Epidermal melanocyte (primary cell): ENCODE data around the gene DUSP3.
"Not testable (repeated sequence)": the region's sequence is repeated elsewhere in the genome, so short reads cannot be mapped to it uniquely, and the experiment has no call there.

Experiments used
- DNase-seq: peaks from one replicate; pipeline ENCODE4 v3.0.0; 2011; ENCODE audit warnings: low spot score; ENCODE audit not compliant: insufficient read length

DUSP3 gene

DNA sequence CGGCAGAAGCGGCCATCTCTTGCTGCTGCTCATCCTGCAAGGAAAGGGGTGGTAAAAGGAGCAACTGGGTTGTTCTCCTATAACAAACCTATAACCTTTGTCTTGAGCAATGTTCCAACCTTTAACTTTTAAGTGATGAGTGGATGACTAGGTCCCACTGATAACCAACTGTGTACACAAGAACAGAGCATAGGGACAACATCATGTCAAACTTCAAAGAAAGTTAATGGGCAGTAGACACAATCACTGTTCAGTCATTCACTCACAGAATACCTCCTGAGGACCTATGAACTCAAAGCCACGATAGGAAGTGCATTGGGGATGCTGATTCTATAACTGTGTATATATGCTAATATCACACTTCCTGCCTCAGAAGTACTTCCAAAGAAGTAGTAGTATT, 23.1 kb upstream of the DUSP3 start:
- DNase-seq, result no peak

DNA sequence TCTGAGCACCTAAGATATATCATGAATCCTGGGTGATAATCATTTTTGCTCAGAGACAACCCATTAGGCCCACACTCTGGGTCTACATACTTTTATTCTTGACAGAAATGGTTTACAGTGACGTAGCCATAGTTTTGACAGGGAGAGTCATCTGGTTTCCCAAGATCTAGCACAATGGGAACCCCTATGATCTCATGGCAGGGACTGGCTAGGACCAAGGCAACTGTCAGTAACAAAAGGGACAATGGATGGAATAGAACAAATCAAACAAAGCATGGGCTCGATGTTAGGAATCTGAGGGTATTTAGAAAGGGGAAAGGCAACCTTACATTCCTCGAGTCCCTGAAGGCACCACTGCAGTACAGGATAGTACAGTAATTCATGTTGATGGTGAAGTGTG, 22.0 kb upstream of the DUSP3 start:
- DNase-seq, result no peak

DNA sequence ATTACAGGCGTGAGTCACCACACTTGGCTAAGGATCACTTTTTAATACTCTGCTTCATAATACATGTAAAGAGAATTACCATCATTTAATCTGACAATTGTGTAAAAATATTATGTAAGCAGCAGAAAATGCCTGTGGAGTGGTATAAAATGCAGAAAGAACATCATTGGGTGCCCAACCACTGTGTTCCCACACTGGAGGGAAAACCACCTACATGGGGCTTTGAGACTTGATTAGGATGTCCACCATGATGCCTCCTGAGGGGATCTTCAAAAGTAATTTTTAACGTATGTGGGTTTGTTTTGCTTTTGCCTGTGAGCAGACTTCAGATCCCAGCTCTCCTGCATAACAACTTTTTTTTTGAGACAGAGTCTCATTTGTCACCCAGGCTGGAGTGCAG, 20.3 kb upstream of the DUSP3 start:
- DNase-seq, result no peak

DNA sequence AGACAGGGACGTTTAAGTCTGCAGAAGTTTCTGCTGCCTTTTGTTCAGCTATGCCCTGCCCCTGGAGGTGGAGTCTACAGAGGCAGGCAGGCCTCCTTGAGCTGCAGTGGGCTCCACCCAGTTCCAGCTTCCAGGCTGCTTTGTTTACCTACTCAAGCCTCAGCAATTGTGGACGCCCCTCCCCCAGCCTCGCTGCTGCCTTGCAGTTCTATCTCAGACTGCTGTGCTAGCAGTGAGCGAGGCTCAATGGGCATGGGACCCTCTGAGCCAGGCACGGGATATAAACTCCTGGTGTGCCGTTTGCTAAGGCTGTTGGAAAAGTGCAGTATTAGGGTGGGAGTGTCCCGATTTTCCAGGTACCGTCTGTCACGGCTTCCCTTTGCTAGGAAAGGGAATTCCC, 19.2 kb upstream of the DUSP3 start:
- DNase-seq, result not testable (repeated sequence)

DNA sequence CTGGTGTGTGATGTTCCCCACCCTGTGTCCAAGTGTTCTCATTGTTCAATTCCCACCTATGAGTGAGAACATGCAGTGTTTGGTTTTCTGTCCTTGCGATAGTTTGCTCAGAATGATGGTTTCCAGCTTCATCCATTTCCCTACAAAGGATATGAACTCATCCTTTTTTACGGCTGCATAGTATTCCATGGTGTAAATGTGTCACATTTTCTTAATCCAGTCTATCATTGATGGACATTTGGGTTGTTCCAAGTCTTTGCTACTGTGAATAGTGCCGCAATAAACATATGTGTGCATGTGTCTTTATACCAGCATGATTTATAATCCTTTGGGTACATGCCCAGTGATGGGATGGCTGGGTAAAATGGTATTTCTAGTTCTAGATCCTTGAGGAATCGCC, 13.9 kb upstream of the DUSP3 start:
- not testable (repeated sequence) for DNase-seq

DNA sequence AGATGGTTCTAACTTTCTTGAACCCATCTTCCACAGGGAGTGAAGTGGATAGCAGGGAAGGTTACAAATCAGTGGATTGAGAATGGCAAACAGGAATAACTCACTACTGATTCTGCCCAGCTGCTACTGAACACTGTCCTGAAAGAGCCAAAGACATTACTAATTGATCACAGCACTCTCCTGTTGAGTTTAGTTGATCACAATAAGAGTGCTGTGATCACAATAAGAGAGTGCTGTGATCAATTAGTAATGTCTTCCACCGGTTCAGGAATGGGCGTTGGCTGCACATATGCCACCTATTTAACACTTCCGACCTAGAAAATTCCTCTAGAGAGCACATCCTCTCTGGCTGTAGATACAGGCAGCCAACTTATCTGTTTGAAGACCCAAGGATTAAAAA, 12.8 kb upstream of the DUSP3 start:
- peak; percentile 45 for DNase-seq

DNA sequence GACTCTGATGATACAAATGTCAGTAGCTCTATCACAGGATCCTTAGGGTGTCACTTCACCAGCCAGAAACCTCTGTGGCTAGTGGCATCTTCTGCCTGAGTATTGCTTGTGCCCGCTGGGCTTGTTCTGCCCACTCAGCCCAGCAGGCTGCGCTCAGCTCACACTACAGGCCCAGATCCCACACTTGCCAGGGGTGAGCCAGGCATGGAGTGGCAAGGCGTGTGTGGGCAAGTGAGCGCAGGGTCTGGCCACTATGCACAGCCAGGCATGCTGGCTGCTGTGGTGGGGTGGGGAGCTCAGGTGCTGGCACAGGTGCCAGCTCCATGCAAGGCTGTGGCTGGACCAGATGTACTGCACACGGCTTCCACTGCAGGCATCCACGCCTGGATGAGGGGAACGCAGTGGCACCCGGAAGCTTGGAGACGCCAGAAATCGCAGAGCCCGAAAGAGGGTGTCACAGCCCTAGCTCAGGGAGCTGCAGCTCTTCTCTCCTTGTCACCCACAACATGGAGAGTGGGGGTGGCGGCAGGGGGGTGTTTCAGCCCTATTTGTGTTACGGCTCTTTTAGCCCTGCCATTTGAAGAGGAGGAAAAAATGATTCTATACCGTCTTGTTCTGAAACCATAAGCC, 11.6 kb upstream of the DUSP3 start:
- DNase-seq, result no peak

DNA sequence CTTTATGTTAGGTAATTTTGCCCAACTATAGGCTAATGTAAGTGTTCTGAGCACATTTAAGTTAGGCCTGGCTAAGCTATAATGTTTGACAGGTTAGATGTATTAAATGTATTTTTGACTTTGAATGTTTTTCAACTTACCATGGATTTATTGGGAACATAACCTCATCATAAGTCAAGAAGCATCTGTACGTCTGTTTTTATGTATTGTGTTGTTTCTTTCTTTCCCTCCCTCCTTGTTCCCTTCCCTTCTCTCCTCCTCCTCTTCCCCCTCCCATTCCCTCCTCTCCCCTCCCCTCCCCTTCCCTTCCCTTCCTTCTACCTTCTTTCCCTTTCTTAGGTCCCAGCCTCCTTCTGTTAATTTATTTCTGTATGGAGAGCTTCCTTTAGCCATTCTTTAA, 10.7 kb upstream of the DUSP3 start:
- no peak for DNase-seq

DNA sequence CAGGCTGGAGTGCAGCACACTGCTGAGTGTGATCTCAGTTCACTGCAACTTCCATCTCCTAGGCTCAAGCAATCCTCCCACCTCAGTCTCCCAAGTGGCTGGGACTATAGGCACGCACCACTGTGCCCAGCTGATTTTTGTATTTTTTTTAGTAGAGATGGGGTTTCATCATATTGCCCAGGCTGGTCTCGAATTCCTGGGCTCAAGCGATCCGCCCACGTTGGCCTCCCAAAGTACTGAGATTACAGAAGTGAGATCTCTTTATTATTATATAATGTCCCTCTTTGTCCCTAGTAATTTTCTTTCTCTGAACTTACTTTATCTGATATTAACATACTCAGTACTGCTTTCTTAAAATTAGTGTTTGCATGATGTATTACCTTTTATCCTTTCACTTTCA, 9.8 kb upstream of the DUSP3 start:
- DNase-seq, result no peak

DNA sequence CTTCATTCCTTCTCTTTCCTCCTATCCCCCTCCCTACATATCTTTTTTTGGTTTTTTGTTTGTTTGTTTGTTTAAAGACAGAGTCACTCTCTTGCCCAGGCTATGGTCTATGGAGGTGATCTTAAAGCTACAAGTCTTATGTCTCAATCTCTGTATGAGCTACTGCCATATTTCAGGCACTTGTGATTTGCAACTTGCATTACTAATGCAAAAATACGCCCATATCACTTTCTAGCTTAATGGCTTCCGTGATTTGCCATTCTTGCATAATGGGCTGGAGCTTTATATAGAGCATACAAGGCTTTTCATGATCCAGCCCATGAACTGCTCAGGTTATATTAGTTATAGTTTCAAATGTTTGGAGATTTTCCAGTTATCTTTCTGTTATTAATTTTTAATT, 9.0 kb upstream of the DUSP3 start:
- no peak for DNase-seq

DNA sequence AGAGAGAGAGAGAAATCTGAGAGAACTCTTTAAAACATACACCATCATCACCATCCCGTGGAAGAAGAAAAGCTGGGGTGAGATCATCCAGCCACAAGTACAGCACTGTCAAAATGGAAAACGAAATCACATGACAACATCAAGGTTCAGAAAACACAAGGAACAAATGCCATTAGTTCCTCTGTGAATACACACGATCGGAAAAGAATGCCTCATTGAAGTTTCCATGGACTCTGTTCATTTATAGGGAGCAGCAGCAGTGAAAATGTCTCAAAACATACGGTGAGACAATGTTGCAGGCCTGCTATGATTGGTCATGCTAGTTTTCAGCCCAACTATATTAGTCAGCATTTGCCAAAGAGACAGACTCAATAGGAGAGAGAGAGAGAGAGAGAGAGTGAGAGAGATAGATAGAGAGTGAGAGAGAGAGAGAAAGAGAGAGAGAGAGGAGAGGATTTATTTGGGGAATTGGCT, 5.9 kb upstream of the DUSP3 start:
- DNase-seq, result no peak

DNA sequence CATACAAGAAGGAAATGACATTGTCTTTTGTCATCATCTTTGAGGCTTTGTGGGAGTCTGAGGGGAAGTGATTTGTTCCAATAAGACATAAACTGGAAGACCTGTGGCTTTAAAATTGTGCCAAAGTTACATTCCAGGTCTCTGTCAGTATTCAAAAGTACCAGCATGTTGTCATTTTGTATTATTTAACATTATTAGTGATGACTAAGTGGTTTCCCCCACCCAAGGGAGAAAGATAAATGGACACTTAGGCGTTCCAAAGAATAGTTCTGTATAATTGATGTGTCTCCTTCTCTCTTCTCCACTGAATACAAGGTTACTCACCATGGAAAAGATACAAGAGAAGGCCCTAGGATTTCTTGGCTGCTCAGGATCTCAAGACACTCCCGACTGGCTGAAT, 5.3 kb upstream of the DUSP3 start:
- DNase-seq, result no peak

DNA sequence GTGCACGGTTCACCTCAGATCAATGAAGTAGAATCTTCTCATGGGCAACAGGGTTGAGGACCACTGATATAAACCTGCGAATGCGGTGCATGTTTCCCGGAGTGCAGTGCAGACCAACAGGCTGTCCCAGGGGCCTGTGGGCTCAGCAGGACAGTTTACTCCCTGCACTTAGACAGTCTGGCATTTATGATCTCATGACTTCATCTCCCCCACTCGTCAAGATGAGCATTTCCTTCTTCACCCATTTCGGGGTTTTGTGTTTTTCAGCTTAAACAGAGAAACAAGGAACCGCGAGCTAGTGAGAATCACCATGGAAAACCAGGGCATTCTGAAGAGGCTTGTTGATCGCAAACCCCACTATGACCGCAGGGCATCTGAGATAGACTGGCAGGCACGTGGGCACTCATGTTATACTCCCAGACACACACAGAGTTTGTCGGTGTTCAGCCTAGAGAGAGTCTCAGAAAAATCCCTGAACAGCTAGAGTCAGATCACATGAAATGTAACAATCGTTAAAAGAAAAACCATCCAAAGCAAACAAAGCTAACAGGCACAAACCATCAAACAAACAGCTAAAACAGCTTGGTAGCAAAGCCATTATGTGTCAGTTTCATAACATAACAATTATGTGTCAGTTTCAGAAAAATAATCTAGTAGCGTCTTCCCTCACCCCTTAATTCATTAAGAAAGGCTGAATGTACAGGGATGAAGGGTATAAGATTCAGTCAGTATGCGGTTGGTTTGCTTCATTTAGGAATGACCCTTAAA, 4.3 kb upstream of the DUSP3 start:
- peak; percentile 52 for DNase-seq

DNA sequence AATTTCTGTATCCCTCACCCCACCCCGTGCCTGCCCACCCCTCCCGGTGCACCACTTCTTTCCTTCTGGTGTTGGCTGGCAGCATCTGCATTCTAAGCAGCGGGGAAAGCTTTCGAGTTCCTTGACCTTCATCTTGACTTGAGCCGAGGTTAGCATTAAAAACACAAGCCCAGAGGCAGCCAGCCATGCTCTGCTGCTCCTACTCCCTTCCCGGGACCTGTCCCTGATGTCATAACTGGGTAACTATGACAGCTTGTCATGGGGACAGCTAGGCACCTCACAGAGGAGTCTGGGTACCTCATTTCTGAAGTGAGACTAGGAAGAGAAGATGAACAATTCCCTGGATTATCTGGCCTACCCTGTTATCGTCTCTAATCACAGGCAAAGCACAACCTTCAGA, 1.4 kb upstream of the DUSP3 start, which contains the start of gene CFAP97D1:
Gene CFAP97D1 (plus strand): TSS at position 301 of the 400 bp plus-strand sequence. CDS start 28 bp downstream, at position 329.
- DNase-seq, result no peak

DNA sequence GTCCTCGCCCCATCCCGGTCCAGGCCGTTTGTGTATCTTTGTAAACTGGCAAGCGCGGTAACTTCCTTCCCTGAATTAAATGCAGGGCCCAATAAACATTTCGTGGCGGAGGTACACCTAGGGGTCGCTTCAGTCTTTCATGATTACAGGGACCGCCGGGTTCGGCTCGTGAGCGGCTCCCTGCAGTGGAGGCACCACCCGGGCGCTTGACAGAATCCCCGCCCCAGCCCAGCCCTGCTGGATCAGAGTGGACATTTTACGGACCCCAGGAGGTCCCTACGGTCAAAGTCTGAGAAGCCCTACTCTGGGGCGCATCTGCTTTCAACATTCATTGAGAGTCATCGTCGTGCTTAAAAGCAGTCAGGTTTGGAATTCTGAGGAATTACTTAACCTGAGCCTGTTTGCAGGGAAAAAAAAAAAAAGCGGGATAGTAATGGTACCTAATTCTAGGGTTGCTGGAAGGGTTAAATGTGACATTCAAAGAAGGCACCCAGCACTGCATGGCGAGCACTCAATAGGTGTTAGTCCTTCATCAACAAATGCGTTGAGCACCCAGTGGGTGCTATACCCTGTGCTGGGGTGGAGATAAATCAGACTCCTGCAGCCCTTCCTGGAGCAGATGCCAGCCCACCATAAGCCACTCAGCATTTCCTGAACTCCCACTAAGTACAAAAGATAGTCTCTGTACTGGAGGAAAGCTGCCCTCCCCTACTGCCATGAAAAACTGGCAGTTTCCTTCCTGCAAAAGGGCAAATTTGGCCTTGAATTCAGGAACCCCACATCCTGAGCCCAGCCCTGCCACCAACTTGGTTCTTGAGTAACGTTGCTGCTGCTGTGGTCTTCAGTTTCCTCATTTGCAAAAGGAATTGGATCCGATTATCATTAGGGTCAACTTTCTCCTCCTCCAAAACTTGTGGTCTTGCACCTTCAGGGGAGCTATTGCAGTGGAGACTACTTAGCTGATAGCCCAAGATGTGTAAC, 658 bp upstream of the DUSP3 start:
- DNase-seq, result no peak

DNA sequence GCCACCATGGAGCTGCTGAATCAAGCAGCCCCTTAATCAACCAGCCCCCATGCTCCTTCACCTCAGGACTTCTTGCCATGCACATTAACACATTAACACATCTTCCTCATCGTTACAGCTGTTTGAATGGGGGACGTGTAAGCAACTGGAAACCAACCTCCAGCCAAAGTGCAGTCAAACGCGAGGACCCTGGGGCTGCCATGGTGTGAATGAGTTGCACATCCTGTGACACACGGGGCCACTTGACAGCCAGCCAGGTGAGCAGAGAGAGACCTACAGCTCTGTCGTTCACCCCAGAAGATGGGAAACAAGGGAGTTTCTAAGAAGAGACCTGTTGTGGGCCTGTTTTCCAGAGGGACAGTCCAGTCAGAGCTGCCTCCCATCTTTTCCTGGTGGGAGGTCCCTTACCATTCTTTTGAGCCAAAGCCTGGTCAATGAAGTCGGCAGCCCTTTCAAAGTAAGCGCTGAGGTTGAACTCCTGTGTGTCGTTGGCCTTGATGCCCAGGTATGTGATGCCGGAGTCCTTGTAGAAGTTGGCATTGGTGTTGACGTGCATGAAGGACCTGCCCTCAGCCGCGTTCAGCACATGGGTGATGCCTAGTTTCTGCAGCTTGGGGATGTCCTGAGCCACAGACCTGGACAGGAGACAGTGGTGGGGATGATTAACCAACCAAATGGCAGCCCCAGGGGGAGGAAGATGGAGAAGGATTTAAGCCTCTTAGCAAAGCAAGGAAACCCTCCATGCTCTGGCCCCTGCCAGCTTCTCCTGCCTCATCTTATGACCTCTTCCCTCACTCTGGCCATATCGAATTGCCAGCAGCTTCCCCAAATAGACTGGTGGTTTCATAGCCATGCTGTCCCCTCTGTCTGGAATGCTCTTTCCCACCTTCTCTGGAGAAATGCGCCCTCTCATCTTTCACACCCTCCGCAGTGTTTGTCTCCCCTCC, 4.2 kb downstream of the DUSP3 start:
- DNase-seq, result no peak

DNA sequence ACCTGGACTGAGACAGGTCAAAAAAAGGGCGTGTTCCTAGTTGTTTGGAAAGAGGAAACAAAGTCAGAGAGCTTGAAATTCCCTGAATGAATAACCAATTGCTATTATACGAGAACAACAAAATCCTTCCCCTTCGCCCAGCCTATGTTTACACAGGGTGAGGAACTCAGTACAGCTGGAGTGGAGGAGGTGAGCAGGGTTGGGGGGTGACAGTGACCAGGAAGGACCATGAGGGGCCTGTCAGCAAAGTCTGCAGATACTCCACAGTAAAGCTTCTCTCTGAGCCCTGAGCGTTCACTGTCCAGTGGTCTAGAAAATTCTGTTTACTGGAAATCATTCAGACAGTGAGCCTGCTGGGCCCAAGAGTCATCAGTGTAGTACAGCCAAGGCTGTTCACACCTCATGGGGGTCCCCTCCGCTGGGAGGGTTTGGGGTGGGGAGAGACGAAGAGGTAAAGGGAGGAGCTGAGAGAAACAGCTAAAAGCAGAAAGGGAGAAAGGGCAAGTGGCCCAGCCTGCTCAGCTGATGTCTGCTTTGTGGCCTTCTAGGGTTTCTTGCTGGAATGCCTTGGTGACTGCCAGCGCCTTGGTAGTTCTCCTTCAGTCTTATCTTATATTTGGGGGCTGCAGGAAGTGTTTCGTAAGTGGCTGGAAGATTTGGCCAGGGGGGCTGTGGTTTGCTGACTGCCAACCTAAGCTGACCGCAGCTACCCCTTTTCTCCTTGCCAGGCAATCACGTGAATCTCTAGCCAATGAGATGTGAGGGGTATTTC, 5.7 kb downstream of the DUSP3 start:
- no peak for DNase-seq

DNA sequence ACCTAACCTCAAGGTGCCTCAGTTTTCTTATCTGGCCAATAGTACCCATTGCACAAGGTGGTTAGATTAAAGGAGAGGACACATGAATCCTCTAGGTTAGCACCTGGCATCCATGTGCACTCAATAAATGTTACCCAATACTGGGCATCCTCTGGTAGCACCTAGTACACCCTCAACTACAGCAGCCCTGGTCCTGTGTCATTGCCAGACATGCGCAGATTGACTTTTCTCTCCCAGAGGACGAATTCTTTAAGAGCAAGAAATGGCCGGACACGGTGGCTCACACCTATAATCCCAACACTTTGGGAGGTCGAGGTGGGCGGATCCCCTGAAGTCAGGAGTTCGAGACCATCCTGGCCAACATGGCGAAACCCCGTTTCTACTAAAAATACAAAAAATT, 7.3 kb downstream of the DUSP3 start:
- no peak for DNase-seq

DNA sequence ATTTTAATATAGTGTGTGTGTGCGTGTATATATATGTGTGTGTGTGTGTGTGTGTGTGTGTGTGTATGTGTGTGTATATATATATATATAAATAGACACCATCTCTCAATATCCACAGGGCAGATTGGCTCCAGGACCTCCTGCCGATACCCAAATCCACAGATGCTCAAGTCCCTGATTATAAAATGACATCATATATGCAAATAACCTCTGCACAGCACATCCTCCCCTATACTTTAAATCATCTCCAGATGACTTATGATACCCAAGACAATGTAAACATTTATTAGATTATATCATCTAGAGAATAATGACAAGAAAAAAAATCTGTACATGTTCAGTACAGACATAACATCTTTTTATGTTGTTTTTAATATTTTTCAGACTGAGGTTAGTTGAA, 7.8 kb downstream of the DUSP3 start:
- DNase-seq, result no peak

DNA sequence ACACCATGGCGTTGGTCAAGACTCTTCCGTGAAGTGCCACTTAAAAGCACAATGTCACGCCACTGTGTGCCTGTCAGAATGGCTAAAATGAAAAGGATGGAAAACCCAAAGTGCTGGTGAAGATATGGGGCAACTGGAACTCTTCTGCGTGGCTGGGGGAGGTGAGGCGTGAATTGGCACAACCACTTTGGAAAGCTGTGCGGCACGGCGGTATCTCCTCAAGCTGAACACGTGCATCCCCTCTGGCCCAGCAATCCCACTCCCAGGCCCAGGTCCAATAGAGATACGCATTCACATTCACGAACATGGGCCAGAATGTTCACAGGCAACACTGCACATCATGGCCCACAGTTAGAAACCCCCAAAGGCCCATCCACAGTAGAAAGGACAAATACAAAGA, 8.9 kb downstream of the DUSP3 start:
- no peak for DNase-seq
